Fibroblast of lung (primary cell): ENCODE results near the gene MFSD11. TPM values are rescaled to one million over a fixed set of nuclear protein-coding genes. Genes with fewer than 3 reads are reported as not detected.
"Not testable (repeated sequence)": the region's sequence is repeated elsewhere in the genome, so short reads cannot be mapped to it uniquely, and the experiment has no call there.

Experiments
- DNase-seq, 2 donors: peaks; one replicate each; pipeline versions ENCODE4 v3.0.0 to v3.0.0-alpha.2; 2010; ENCODE audit warnings: low read depth in 2 of 2
- H2AFZ ChIP-seq: 2 replicates; pipeline ENCODE4 v1.5.1; 2012; ENCODE audit warnings: low read length, control low read depth, inconsistent platforms
- H3K27ac ChIP-seq: 2 replicates; pipeline ENCODE4 v1.5.1; 2011; ENCODE audit warnings: low read length, control low read depth; ENCODE audit not compliant: insufficient read depth
- H3K27me3 ChIP-seq: 2 replicates; pipeline ENCODE4 v1.5.1; 2011; ENCODE audit warnings: mild to moderate bottlenecking, low read length; ENCODE audit not compliant: control insufficient read depth, insufficient read depth
- H3K36me3 ChIP-seq: 2 replicates; pipeline ENCODE4 v1.5.1; 2011; ENCODE audit warnings: low read length; ENCODE audit not compliant: control insufficient read depth, insufficient read depth
- H3K4me1 ChIP-seq: 2 replicates; pipeline ENCODE4 v1.5.1; 2011; ENCODE audit warnings: low read length; ENCODE audit not compliant: control insufficient read depth, insufficient read depth; ENCODE audit errors: extremely low read depth
- H3K4me2 ChIP-seq: 2 replicates; pipeline ENCODE4 v1.5.1; 2011; ENCODE audit warnings: low read length, control low read depth; ENCODE audit not compliant: insufficient read depth; ENCODE audit errors: extremely low read depth
- H3K4me3 ChIP-seq, 4 experiments: fragments of 200-600 bp in 1 of 4; sonication (generic) in 1 of 4; replicated peaks in 1 of 4; 2 replicates each; pipeline ENCODE4 v1.5.1; 2011 to 2016; ENCODE audit warnings: low read length in 4 of 4, low read depth in 3 of 4, mild to moderate bottlenecking in 3 of 4, control low read depth in 2 of 4, inconsistent platforms in 1 of 4, mixed read lengths in 1 of 4; ENCODE audit not compliant: insufficient read depth in 1 of 4; ENCODE audit errors: control extremely low read depth in 1 of 4
- H3K79me2 ChIP-seq: 2 replicates; pipeline ENCODE4 v1.5.1; 2012; ENCODE audit warnings: mild to moderate bottlenecking, low read length, inconsistent platforms; ENCODE audit not compliant: control insufficient read depth, insufficient read depth
- H3K9ac ChIP-seq: 2 replicates; pipeline ENCODE4 v1.5.1; 2011; ENCODE audit warnings: mild to moderate bottlenecking, low read length, control low read depth; ENCODE audit not compliant: insufficient read depth
- H3K9me3 ChIP-seq: 2 replicates; pipeline ENCODE4 v1.5.1; 2012; ENCODE audit warnings: low read depth, low read length; ENCODE audit not compliant: control insufficient read depth, insufficient read depth
- H4K20me1 ChIP-seq: 2 replicates; pipeline ENCODE4 v1.5.1; 2011; ENCODE audit warnings: low read length; ENCODE audit not compliant: control insufficient read depth, insufficient read depth; ENCODE audit errors: extremely low read depth
- EZH2 ChIP-seq: IDR thresholded peaks from 2 replicates; pipeline ENCODE4 v1.5.1; 2012; ENCODE audit warnings: low read length, control low read depth, mild to moderate bottlenecking; ENCODE audit errors: missing control alignments
- polyA plus RNA-seq, 2 donors: library from polyadenylated mRNA; depleted of rRNA in 1 of 2; stranded (reverse) in 1 of 2; unstranded in 1 of 2; fragments of >200 nt; gene quantifications; 2 replicates each; pipeline ENCODE4 v1.2.1, GENCODE V29; 2011 to 2012; ENCODE audit warnings: missing spikeins in 1 of 2
- total RNA-seq: library from RNA; depleted of rRNA; stranded (reverse); fragments of >200 nt; gene quantifications from 2 replicates; pipeline ENCODE4 v1.2.1, GENCODE V29; 2014
- TF ChIP-seq, protein P1 (sequence below), 2 donors: IDR thresholded peaks in 1 of 2; conservative IDR thresholded peaks in 1 of 2; 1 replicate in 1 of 2; 2 replicates in 1 of 2; pipeline ENCODE4 v1.5.1; 2011 to 2012; ENCODE audit warnings: low read length in 2 of 2, control low read depth in 1 of 2, inconsistent platforms in 1 of 2, low read depth in 1 of 2, mild to moderate bottlenecking in 1 of 2

MFSD11 gene
- total and polyA plus RNA-seq, 2 donors (not counting 1 experiment from before 2014, with no cell fraction given) = 22.4 to 31.4 TPM

DNA sequence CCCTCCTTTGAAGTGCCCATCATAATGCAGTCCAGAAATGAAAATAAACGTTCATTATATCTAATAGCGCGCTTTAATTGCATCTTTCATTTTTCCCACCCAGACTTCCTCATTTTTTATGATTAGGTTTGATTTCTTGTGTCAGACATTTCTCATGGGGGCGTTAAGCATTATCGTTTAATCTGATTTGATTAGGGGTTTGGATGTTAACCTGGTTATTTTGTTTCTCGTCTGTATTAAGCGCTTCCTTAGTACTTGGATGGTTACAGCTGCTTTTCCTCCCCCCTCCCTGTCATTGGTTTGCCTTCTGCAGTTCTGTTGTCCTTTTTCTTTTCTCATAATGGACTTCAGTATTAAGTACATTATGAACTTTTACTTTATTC, 540 bp downstream of the MFSD11 start:
- no peaks in the 10 kb centered on the region for H3K27me3 ChIP-seq
- H4K20me1 ChIP-seq = no peaks in the 10 kb centered on the region
- H3K9me3 ChIP-seq = no peaks in the 10 kb centered on the region
- H3K4me3 ChIP-seq = peak overlapping the region; percentile 73 to 98 (median 86)
- peak overlapping the region; percentile 94 for H3K9ac ChIP-seq
- H3K79me2 ChIP-seq = peaks cover 44% of the 10 kb centered on the region
- peaks cover 10% of the 10 kb centered on the region for H3K36me3 ChIP-seq
- peak overlapping the region; percentile 98 for H3K27ac ChIP-seq
- peak overlapping the region; percentile 77 for H2AFZ ChIP-seq
- peak in 1 of 2 donors; percentile 21 for DNase-seq
- H3K4me2 ChIP-seq = peak overlapping the region; percentile 86
- peaks cover 8% of the 10 kb centered on the region for H3K4me1 ChIP-seq
- TF ChIP-seq EZH2 = no peak
- TF ChIP-seq, protein P1, sequence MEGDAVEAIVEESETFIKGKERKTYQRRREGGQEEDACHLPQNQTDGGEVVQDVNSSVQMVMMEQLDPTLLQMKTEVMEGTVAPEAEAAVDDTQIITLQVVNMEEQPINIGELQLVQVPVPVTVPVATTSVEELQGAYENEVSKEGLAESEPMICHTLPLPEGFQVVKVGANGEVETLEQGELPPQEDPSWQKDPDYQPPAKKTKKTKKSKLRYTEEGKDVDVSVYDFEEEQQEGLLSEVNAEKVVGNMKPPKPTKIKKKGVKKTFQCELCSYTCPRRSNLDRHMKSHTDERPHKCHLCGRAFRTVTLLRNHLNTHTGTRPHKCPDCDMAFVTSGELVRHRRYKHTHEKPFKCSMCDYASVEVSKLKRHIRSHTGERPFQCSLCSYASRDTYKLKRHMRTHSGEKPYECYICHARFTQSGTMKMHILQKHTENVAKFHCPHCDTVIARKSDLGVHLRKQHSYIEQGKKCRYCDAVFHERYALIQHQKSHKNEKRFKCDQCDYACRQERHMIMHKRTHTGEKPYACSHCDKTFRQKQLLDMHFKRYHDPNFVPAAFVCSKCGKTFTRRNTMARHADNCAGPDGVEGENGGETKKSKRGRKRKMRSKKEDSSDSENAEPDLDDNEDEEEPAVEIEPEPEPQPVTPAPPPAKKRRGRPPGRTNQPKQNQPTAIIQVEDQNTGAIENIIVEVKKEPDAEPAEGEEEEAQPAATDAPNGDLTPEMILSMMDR (conservative IDR thresholded peaks at IDR 0.05 in 1 of 2, IDR thresholded peaks at IDR 0.05 in 1 of 2; ENCODE audit: low read depth in 1 of 2, low read length in 2 of 2) = no peak

- H3K36me3 ChIP-seq = peaks cover 15% of the 10 kb centered on the region
- H3K9me3 ChIP-seq, H3K9ac ChIP-seq, H4K20me1 ChIP-seq, H3K27me3 ChIP-seq, DNase-seq, H3K4me1 ChIP-seq, H2AFZ ChIP-seq, H3K27ac ChIP-seq: not testable (repeated sequence)
- peaks cover 32% of the 10 kb centered on the region for H3K79me2 ChIP-seq
- peak overlapping the region; percentile 86 for H3K4me2 ChIP-seq
- peak overlapping the region in 3 of 4 experiments; percentile 83 to 98 (median 88) for H3K4me3 ChIP-seq
These were observed 1.7 kb downstream of the MFSD11 start for GRCh38 chr17:76739568-76740115.

DNA sequence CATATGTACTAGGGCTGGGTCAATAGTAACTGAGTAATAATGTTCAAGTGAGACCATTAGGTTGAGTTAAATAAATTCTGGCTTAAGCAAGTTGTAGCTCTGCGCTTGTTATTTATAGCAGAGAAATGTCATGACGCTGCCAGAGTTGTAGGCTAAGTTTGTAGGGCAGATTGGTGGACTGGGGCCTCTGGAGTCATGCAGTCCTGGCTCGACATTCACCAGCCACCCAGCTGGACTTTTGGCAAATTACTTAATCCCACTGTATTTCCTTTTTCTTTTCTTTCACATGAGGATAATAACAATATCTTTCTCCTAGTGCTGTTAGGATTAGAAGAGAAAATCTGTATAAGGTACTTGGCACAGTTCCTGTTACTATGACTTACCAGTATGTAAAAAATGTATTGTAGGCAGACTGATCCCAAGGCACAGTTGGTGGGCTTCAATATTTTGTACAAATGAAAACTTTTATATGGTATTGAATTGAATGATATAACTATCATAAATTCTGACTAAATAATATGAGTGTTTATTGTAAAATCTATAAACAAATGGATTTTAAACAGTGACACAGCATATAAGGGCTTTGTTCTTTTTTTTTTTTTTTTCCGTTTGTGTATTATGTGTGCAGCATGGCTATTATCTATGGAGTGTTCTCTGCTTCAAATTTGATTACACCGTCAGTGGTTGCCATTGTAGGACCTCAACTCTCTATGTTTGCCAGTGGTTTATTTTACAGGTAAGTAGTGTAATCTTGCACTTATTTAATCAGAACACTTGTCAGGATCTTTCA, 2.6 kb downstream of the MFSD11 start:
- no peaks in the 10 kb centered on the region for H3K9me3 ChIP-seq
- TF ChIP-seq, protein P1 (conservative IDR thresholded peaks at IDR 0.05 in 1 of 2, IDR thresholded peaks at IDR 0.05 in 1 of 2; ENCODE audit: low read depth in 1 of 2, low read length in 2 of 2) = no peak
- TF ChIP-seq EZH2 = no peak
- peak in 1 of 2 donors; percentile 79 for DNase-seq
- peak overlapping the region; percentile 68 for H3K4me2 ChIP-seq
- no peaks in the 10 kb centered on the region for H3K27me3 ChIP-seq
- no peak overlapping the region for H2AFZ ChIP-seq
- peak overlapping the region in 2 of 4 experiments; percentile 12 to 21 for H3K4me3 ChIP-seq
- peak overlapping the region; percentile 22 for H3K27ac ChIP-seq
- no peak overlapping the region for H3K9ac ChIP-seq
- H4K20me1 ChIP-seq = no peaks in the 10 kb centered on the region
- H3K36me3 ChIP-seq = peaks cover 22% of the 10 kb centered on the region
- H3K4me1 ChIP-seq = peaks cover 4% of the 10 kb centered on the region
- peaks cover 23% of the 10 kb centered on the region for H3K79me2 ChIP-seq
